T-helper 1 cell (primary cell): ENCODE results near the gene PCDHGA9.
A peak's percentile ranks its signal among the peaks of the same experiment; 100 is the strongest.
"Not testable (repeated sequence)": the region's sequence is repeated elsewhere in the genome, so short reads cannot be mapped to it uniquely, and the experiment has no call there.

ENCODE experiments used
- DNase-seq, 5 donors: peaks; one replicate each; pipeline ENCODE4 v3.0.0-alpha.2; 2012 to 2020
- total RNA-seq, 4 donors: gene quantifications; one replicate each; lab custom pipeline; 2026; lab: John Stamatoyannopoulos, UW

The PCDHGA9 gene
- 0 to 0.36 (median 0.15) reads per million in 4 donors for total RNA-seq

- DNase-seq = no peak
These were observed at the start of gene PCDHGA9 for GRCh38 chr5:141402553-141403243. Gene PCDHGA9, plus strand, starts transcription at chr5:141402778. Its CDS starts 175 bp downstream, at chr5:141402953.

GRCh38 chr5:141354900-141355469, 47.6 kb upstream of the PCDHGA9 start, which contains the start of gene PCDHGA4:
Gene PCDHGA4, plus strand, starts transcription at chr5:141355021. Its CDS starts 87 bp downstream, at chr5:141355108.
- DNase-seq = no peak

DNA sequence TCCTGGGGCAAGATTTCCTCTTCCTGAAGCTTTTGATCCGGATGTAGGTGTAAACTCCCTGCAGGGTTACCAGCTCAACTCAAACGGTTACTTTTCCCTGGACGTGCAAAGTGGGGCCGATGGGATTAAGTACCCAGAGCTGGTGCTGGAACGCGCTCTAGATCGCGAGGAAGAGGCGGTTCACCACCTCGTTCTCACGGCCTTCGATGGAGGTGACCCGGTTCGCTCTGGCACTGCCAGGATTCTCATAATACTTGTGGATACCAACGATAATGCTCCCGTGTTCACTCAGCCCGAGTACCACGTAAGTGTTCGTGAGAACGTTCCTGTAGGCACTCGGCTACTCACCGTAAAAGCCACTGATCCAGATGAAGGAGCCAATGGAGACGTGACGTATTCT, 46.9 kb upstream of the PCDHGA9 start:
- DNase-seq = no peak

DNA sequence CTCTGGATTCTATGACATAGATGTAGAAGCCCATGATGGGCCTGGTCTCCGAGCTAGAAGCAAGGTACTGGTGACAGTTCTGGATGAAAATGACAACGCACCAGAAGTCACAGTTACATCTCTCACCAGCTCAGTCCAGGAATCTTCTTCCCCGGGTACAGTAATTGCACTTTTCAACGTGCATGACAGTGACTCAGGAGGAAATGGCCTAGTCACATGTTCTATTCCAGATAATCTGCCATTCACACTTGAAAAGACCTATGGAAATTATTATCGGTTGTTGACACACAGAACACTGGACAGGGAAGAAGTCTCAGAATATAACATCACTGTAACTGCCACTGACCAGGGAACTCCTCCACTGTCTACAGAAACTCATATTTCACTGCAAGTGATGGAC, 46.4 kb upstream of the PCDHGA9 start:
- DNase-seq = no peak

- no peak for DNase-seq
These were observed 45.6 kb upstream of the PCDHGA9 start for GRCh38 chr5:141356950-141357349.

DNA sequence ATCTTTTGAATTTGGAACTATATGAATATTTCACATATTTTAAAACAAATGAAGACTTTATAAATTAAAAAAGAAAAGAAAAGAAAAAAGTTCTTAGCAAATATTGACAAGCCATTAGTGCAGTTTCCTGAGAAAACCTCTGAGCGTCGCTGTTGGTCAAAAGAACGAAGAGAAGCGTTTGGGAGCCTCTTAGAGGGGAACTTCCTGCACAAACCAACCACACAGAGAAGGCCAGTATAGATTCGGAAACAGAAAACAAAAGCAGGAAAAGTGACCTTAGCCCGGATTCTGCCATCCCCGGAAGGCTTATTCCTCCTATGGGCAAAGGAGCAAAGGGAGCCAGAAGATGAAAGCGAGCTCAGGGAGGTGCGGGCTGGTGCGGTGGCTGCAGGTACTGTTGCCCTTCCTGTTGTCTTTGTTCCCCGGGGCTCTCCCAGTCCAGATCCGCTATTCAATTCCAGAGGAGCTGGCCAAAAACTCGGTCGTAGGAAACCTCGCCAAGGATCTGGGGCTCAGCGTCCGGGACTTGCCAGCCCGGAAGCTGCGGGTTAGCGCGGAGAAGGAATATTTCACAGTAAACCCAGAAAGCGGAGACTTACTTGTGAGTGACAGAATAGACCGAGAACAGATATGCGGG, 42.7 kb upstream of the PCDHGA9 start, which contains the start of gene PCDHGB2:
PCDHGB2 (plus strand) TSS at position 205 of the 637 bp plus-strand sequence; CDS start at position 347, 142 bp downstream.
- peak in 1 of 5 donors; percentile 7 for DNase-seq

DNA sequence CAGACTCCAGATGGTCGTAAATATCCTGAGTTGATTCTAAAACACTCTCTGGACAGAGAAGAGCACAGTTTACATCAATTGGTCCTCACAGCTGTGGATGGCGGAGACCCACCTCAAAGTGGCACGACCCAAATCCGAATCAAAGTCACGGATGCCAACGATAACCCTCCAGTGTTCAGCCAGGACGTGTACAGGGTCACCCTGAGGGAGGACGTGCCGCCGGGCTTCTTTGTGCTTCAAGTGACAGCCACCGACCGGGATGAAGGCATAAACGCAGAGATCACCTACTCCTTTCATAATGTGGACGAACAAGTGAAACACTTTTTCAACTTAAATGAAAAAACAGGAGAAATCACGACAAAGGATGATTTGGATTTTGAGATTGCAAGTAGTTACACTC, 41.9 kb upstream of the PCDHGA9 start:
- DNase-seq = no peak

GRCh38 chr5:141362719-141363118, 39.9 kb upstream of the PCDHGA9 start:
- DNase-seq = no peak

DNA sequence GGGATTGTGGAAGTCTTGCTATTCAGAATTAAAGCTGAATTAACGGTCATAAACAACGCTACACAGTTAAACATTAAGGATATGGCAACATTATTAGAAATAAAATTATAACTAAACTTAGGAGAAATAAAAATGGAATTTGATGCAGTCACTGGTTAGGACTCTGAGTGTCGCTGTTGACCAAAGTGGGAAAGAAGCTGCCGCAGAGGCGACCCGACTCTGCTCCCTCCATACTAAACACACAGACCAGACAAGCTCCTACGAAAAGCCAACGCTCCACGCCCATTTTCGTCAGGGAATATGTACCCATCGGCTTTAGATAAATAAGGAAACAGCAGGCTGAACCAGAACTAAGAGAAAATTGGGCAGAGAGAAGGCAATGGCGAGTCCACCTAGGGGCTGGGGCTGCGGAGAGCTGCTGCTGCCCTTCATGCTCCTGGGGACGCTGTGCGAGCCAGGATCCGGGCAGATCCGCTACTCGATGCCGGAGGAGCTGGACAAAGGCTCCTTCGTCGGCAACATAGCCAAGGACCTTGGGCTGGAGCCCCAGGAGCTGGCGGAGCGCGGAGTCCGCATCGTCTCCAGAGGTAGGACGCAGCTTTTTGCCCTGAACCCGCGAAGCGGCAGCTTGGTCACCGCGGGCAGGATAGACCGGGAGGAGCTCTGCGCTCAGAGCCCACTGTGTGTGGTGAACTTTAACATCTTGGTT, 38.5 kb upstream of the PCDHGA9 start, which contains the start of gene PCDHGA5:
PCDHGA5 (plus strand) TSS at position 211 of the 709 bp plus-strand sequence; CDS start at position 380, 169 bp downstream.
- DNase-seq = no peak

- DNase-seq = no peak
These were observed 36.3 kb upstream of the PCDHGA9 start for GRCh38 chr5:141366016-141366896.

DNA sequence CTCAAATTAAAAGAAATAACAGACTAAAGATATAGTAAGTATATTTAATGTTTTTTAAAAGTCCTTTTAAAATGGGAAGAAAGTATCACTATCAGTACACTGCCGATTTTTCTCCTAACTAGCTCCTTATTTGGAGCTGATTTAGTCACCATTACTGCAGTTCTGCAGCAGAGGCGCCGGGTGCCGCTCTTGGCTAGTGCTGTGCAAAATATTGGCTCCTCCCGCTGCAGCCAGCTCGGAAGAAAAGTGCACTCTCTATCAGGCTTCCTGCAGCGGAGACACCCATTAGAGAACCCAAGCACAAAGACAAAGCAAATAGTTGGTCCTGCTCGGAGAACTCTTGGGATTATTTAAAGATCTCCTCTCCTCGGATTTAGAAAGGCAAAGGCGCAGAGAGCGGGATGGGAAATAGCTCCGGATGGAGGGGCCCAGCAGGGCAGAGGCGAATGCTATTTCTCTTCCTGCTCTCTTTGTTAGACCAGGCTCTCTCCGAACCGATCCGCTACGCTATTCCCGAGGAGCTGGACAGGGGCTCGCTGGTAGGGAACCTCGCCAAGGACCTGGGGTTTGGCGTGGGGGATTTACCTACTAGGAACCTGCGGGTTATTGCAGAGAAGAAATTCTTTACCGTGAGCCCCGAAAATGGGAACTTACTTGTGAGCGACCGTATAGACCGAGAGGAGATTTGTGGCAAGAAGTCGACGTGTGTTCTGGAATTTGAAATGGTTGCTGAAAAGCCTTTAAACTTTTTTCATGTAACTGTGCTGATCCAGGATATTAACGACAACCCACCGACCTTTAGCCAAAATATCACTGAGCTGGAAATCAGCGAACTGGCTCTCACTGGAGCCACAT, 32.4 kb upstream of the PCDHGA9 start, which contains the start of gene PCDHGB3:
PCDHGB3 (plus strand) TSS at position 249 of the 855 bp plus-strand sequence; CDS start at position 402, 153 bp downstream.
- peak in 3 of 5 donors; percentile 18 to 29 (median 21) for DNase-seq

DNA sequence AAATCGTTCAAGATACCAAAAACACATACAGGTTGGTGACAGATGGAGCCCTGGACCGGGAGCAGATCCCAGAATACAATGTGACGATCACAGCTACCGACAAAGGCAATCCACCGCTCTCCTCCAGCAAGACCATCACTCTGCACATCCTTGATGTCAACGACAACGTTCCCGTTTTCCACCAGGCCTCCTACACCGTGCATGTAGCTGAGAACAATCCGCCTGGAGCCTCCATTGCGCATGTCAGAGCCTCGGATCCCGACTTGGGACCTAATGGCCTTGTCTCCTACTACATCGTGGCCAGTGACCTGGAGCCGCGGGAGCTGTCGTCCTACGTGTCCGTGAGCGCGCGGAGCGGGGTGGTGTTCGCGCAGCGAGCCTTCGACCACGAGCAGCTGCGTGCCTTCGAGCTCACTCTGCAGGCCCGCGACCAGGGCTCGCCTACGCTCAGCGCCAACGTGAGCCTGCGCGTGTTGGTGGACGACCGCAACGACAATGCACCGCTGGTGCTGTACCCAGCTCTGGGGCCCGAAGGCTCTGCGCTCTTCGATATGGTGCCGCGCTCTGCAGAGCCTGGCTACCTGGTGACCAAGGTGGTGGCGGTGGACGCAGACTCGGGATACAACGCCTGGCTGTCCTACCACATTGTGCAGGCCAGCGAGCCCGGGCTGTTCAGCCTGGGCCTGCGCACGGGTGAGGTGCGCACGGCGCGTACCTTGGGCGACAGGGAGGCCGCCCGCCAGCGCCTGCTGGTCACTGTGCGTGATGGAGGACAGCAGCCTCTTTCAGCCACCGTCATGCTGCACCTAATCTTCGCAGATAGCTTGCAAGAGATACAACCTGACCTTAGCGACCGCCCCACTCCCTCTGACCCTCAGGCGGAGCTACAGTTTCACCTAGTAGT, 30.8 kb upstream of the PCDHGA9 start:
- no peak for DNase-seq

DNA sequence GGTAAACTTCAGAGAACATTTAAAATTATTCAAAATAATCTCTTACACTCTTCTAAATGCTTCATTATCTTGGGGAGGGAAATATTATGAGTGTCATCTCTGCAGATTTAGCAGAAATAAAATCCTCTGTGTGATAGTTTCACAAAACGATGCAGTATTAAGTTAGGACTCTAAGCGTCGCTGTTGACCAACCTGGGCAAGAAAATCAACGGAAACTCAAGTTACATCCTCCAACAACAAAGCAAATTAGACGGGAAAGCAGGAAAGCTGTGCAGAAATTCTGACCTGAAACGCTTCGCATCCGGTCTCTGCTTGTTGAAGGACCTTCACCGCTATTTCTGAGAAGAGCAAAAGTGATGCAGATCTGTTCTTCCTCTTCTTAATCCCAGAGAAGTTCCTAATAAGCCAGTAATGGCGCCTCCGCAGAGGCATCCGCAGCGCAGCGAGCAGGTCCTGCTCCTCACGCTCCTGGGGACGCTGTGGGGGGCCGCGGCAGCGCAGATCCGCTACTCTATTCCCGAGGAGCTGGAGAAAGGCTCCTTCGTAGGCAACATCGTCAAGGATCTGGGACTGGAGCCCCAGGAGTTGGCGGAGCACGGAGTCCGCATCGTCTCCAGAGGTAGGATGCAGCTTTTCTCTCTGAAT, 28.8 kb upstream of the PCDHGA9 start, which contains the start of gene PCDHGA6:
PCDHGA6 (plus strand) TSS at position 219 of the 645 bp plus-strand sequence; CDS start at position 412, 193 bp downstream.
- no peak for DNase-seq

DNA sequence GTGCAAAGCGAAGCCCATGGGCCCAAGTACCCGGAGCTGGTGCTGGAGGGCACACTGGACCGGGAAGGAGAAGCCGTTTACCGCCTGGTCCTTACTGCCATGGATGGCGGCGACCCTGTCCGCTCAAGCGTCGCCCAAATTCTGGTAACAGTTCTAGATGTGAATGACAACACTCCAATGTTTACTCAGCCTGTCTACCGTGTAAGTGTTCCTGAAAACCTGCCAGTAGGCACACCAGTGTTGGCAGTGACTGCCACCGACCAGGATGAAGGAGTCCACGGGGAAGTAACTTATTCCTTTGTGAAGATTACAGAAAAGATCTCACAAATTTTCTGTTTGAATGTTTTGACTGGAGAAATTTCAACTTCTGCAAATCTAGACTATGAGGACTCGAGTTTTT, 28.0 kb upstream of the PCDHGA9 start:
- DNase-seq = no peak

DNA sequence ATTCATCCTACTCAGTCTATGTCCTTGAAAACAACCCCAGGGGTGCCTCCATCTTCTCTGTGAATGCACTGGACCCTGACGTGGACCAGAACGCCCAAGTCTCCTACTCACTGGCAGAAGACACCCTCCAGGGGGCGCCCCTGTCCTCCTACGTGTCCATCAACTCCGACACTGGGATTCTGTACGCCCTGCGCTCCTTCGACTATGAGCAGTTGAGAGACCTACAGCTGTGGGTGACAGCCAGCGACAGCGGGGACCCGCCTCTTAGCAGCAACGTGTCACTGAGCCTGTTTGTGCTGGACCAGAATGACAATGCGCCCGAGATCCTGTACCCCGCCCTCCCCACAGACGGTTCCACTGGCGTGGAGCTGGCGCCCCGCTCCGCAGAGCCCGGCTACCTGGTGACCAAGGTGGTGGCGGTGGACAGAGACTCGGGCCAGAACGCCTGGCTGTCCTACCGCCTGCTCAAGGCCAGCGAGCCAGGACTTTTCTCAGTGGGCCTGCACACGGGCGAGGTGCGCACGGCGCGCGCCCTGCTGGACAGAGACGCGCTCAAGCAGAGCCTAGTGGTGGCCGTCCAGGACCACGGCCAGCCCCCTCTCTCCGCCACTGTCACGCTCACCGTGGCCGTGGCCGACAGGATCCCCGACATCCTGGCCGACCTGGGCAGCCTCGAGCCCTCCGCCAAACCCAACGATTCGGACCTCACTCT, 27.0 kb upstream of the PCDHGA9 start:
- not testable (repeated sequence) for DNase-seq

GRCh38 chr5:141382469-141383294, 19.9 kb upstream of the PCDHGA9 start, which contains the start of gene PCDHGA7:
Gene PCDHGA7, plus strand, starts transcription at chr5:141382742. Its CDS starts 158 bp downstream, at chr5:141382900.
- DNase-seq = no peak

DNA sequence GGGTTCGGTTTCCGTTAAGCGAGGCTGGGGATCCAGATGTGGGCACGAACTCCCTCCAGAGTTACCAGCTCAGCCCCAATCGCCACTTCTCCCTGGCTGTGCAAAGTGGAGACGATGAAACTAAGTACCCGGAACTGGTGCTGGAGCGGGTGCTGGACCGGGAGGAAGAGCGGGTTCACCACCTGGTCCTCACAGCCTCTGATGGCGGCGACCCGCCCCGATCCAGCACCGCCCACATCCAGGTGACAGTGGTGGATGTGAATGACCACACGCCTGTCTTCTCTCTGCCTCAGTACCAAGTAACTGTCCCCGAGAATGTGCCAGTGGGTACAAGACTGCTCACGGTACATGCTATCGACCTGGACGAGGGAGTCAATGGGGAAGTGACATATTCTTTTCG, 19.2 kb upstream of the PCDHGA9 start:
- no peak for DNase-seq
